ENCODE results near the gene ZCCHC2. TPM values are rescaled to one million over a fixed set of nuclear protein-coding genes. Genes with fewer than 3 reads are reported as not detected.

The ZCCHC2 gene
- total and polyA plus RNA-seq, 4 donors = 7.1 to 25.4 (median 10.8) TPM

- H3K27me3 ChIP-seq (ENCODE audit: control insufficient read depth in 4 of 4, insufficient read depth in 4 of 4, low read length in 3 of 4) = no peaks in the 10 kb centered on the region
- TF ChIP-seq YY1 (IDR thresholded peaks at IDR 0.05) = no peak
- TF ChIP-seq, protein P1, sequence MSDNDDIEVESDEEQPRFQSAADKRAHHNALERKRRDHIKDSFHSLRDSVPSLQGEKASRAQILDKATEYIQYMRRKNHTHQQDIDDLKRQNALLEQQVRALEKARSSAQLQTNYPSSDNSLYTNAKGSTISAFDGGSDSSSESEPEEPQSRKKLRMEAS (IDR thresholded peaks at IDR 0.05) = no peak
- TF ChIP-seq NR2F2 (IDR thresholded peaks at IDR 0.05) = no peak
- TF ChIP-seq HNF4A (conservative IDR thresholded peaks at IDR 0.05) = no peak
- no peak for TF ChIP-seq RXRA (IDR thresholded peaks at IDR 0.05)
- DNase-seq (ENCODE audit: low spot score) = no peak
- H3K36me3 ChIP-seq (ENCODE audit: control insufficient read depth in 4 of 4, insufficient read depth in 3 of 4, low read depth in 1 of 4, low read length in 3 of 4) = no peaks in the 10 kb centered on the region
- no peaks in the 10 kb centered on the region for H3K4me1 ChIP-seq (ENCODE audit: control insufficient read depth in 4 of 4, insufficient read depth in 4 of 4, low read length in 3 of 4)
- no peak overlapping the region for H3K9ac ChIP-seq (ENCODE audit: low read depth in 1 of 2, low read length in 2 of 2)
- 93% methylated on average over 12 of the region's 12 CpGs for WGBS
- no peak overlapping the region for H3K4me3 ChIP-seq (ENCODE audit: low read depth in 1 of 3, low read length in 3 of 3)
- no peak overlapping the region for H3K27ac ChIP-seq (ENCODE audit: low read depth in 1 of 2, low read length in 2 of 2)
- no peaks in the 10 kb centered on the region for H3K9me3 ChIP-seq (ENCODE audit: control insufficient read depth in 4 of 4, low read length in 3 of 4)
These were observed 82.9 kb downstream of the ZCCHC2 start for GRCh38 chr18:62605685-62606084.

DNA sequence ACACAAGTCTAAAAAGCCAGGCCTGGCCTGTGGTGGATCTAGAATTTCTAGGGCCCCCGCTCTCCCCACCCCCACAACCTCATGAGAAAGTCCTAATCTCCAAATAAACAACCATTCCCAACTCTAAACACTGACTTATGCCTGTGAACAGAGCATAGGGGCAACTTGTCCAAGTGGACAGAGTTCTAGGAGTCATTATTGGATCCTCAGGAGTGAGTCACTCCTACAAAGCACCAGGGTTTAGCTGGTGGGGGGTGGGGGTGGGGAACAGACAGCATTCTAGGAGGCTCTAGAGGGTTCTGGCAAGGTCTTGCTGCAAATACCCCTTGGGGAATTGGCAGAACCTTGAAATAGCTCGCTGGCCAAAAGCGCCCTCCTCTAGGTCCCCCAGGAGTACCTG is 83.3 kb downstream of the ZCCHC2 start:
- no peak for TF ChIP-seq RAD21 (IDR thresholded peaks at IDR 0.05)
- TF ChIP-seq TAF1 (conservative IDR thresholded peaks at IDR 0.05) = no peak
- no peak for TF ChIP-seq YY1 (IDR thresholded peaks at IDR 0.05)
- no peak for TF ChIP-seq FOXA2 (IDR thresholded peaks at IDR 0.05)
- TF ChIP-seq, protein P2, sequence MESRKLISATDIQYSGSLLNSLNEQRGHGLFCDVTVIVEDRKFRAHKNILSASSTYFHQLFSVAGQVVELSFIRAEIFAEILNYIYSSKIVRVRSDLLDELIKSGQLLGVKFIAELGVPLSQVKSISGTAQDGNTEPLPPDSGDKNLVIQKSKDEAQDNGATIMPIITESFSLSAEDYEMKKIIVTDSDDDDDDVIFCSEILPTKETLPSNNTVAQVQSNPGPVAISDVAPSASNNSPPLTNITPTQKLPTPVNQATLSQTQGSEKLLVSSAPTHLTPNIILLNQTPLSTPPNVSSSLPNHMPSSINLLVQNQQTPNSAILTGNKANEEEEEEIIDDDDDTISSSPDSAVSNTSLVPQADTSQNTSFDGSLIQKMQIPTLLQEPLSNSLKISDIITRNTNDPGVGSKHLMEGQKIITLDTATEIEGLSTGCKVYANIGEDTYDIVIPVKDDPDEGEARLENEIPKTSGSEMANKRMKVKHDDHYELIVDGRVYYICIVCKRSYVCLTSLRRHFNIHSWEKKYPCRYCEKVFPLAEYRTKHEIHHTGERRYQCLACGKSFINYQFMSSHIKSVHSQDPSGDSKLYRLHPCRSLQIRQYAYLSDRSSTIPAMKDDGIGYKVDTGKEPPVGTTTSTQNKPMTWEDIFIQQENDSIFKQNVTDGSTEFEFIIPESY (IDR thresholded peaks at IDR 0.05) = no peak
- TF ChIP-seq NR2F2 (IDR thresholded peaks at IDR 0.05) = no peak
- no peak for TF ChIP-seq SP1 (IDR thresholded peaks at IDR 0.05)
- no peak for TF ChIP-seq HNF4A (conservative IDR thresholded peaks at IDR 0.05)
- TF ChIP-seq EGR1 (IDR thresholded peaks at IDR 0.05; ENCODE audit: low read depth in 2 of 2) = no peak
- TF ChIP-seq JUND (IDR thresholded peaks at IDR 0.05) = no peak
- TF ChIP-seq, protein P1 (IDR thresholded peaks at IDR 0.05) = no peak
- no peak for TF ChIP-seq ATF3 (IDR thresholded peaks at IDR 0.05)
- no peak for TF ChIP-seq REST (IDR thresholded peaks at IDR 0.05)
- TF ChIP-seq HNF4G (IDR thresholded peaks at IDR 0.05) = no peak
- no peak for TF ChIP-seq RXRA (IDR thresholded peaks at IDR 0.05)
- no peak for TF ChIP-seq FOXA1 (IDR thresholded peaks at IDR 0.05)
- TF ChIP-seq GABPA (IDR thresholded peaks at IDR 0.05 in 1 of 2, conservative IDR thresholded peaks at IDR 0.05 in 1 of 2) = no peak
- no peak for TF ChIP-seq CTCF (IDR thresholded peaks at IDR 0.05; ENCODE audit: low read depth, low read length, missing input control)

More for the DNA sequence above, 83.3 kb downstream of the ZCCHC2 start:
- Histone ChIP-seq H3K4me1 (ENCODE audit: control insufficient read depth in 4 of 4, insufficient read depth in 4 of 4, low read length in 3 of 4) (peaks cover 0 to 3% (median 1%) of the 10 kb centered on the region in 4 donors), H3K36me3 (ENCODE audit: control insufficient read depth in 4 of 4, insufficient read depth in 3 of 4, low read depth in 1 of 4, low read length in 3 of 4) (no peaks in the 10 kb centered on the region), H3K27ac (ENCODE audit: low read depth in 1 of 2, low read length in 2 of 2) (no peak overlapping the region), H3K27me3 (ENCODE audit: control insufficient read depth in 4 of 4, insufficient read depth in 4 of 4, low read length in 3 of 4) (no peaks in the 10 kb centered on the region), H3K9ac (ENCODE audit: low read depth in 1 of 2, low read length in 2 of 2) (no peak overlapping the region), H3K9me3 (ENCODE audit: control insufficient read depth in 4 of 4, low read length in 3 of 4) (no peaks in the 10 kb centered on the region), H3K4me3 (ENCODE audit: low read depth in 1 of 3, low read length in 3 of 3) (no peak overlapping the region)
- 91% methylated on average over 3 of the region's 3 CpGs for WGBS
- DNase-seq (ENCODE audit: low spot score) = no peak

Data from liver (tissue), 9 donors.